H1 (cell line): ENCODE results near the gene COMMD1. TPM values are rescaled to one million over a fixed set of nuclear protein-coding genes. Genes with fewer than 3 reads are reported as not detected.

ENCODE experiments used
- BACH1 ChIP-seq: IDR thresholded peaks from 2 replicates; pipeline ENCODE4 v1.6.1; 2012; ENCODE audit warnings: low read length, improper control_type of control experiment
- EP300 ChIP-seq, 2 experiments: IDR thresholded peaks; 1 replicate in 1 of 2; 2 replicates in 1 of 2; pipeline ENCODE4 v1.6.1; 2011 to 2012; ENCODE audit warnings: low read depth in 2 of 2, low read length in 2 of 2, mild to moderate bottlenecking in 2 of 2, borderline replicate concordance in 1 of 2, inconsistent platforms in 1 of 2, moderate library complexity in 1 of 2
- EZH2 ChIP-seq: fragments of 200-600 bp; sonication (generic); IDR thresholded peaks from 2 replicates; pipeline ENCODE4 v1.7.1; 2012; ENCODE audit warnings: low read depth, mild to moderate bottlenecking, moderate library complexity, low read length, inconsistent platforms; ENCODE audit not compliant: severe bottlenecking
- PHF8 ChIP-seq: fragments of 200-600 bp; sonication (generic); conservative IDR thresholded peaks from 2 replicates; pipeline ENCODE4 v1.7.1; 2012; ENCODE audit warnings: low read depth, mild to moderate bottlenecking, inconsistent platforms, low read length, moderate library complexity
- POLR2A ChIP-seq, 2 experiments: IDR thresholded peaks; 1 replicate in 1 of 2; 2 replicates in 1 of 2; pipeline ENCODE4 v1.6.1; 2011; ENCODE audit warnings: low read depth in 2 of 2, low read length in 2 of 2, mild to moderate bottlenecking in 2 of 2; ENCODE audit errors: control extremely low read depth in 1 of 2
- YY1 ChIP-seq: IDR thresholded peaks from 2 replicates; pipeline ENCODE4 v1.6.1; 2011; ENCODE audit warnings: low read depth, mild to moderate bottlenecking, low read length
- polyA plus RNA-seq, 7 experiments: library from polyadenylated mRNA; depleted of rRNA in 3 of 7; stranded (reverse) in 5 of 7; unstranded in 2 of 7; fragments of >200 nt in 5 of 7; fragments of 200-250 nt in 2 of 7; gene quantifications; 1 replicate in 5 of 7; 2 replicates in 1 of 7; 4 replicates in 1 of 7; pipeline versions ENCODE4 v1.2.1 to v1.2.3, GENCODE V29; 2011 to 2013; ENCODE audit warnings: missing spikeins in 2 of 7, mixed read lengths in 2 of 7
- total RNA-seq: library from RNA; stranded (reverse); fragmentation: NEBNext Ultra II Directional; extraction: Animal tissue kit (Norgen Biotek cat#: 25700); gene quantifications from 2 replicates; pipeline ENCODE4 v1.2.1, GENCODE V29; 2021

Gene COMMD1
- total and polyA plus RNA-seq, 2 of the 8 experiments (the other 6 are each of a cell fraction or from before 2014, with no cell fraction given): 23.5 to 28.3 TPM

DNA sequence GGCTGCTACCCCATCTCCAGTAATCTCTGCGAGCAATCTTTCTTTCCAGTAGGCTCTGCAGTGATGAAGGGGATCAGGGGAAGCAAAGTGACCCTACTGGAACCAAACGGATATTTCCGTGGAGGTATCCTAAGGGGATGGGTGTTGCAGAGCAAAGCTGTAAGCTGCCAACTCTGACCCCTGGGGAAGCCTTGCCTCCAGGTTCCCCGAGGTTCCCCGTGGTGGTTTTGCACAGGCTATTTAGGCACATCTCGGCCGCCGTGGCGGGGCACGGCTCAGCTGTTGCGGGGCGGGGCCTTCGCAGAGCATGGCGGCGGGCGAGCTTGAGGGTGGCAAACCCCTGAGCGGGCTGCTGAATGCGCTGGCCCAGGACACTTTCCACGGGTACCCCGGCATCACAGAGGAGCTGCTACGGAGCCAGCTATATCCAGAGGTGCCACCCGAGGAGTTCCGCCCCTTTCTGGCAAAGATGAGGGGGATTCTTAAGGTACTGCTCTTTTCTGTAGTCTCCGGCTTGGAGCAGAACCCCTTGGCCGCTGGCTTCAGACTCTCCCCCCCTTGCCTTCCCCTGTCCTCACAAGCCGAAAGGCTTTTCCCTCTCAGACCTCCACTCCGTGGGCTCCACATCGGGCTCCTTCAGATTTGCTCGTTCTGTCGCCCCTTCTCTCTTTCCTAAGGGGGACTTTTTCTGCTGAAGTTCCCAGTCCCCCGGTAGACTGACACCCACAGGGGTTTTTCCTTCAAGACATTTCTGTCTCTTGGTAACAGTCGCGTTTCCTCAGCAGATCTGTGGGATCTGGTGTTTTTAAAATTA, at the start of gene COMMD1 (continued):
- TF ChIP-seq YY1: peak; percentile 92
- no peak for TF ChIP-seq BACH1
- TF ChIP-seq POLR2A (IDR thresholded peaks at IDR 0.05; ENCODE audit: control extremely low read depth in 1 of 2, low read depth in 2 of 2, low read length in 2 of 2): peak; percentile 70 to 87
- TF ChIP-seq PHF8: peak; percentile 81
- peak in 1 of 2 experiments; percentile 55; a peak in 1 of 3 replicates for TF ChIP-seq EP300 (IDR thresholded peaks at IDR 0.05; ENCODE audit: borderline replicate concordance in 1 of 2, low read depth in 2 of 2, low read length in 2 of 2)
- no peak for TF ChIP-seq EZH2
- TF ChIP-seq, all 59 proteins: peak for 19
